OCI-LY7 (cell line): Measurements from ENCODE around the gene MSANTD2. TPM values are rescaled to one million over a fixed set of nuclear protein-coding genes. Genes with fewer than 3 reads are reported as not detected.
A peak's percentile ranks its signal among the peaks of the same experiment; 100 is the strongest.

ENCODE experiments used
- BruUV-seq: library from RNA; stranded (reverse); fragments of 400-500 nt; replicated peaks from 2 replicates; lab custom pipeline; 2021; lab: Mats Ljungman, UMichigan
- CTCF ChIA-PET: fragments of 300-600 bp; sonication (Branson Sonifier 250); formaldehyde crosslinking; loops from one replicate; lab custom pipeline; 2022; ENCODE audit warnings: antibody characterized with exemption; ENCODE audit not compliant: unreplicated experiment; lab: Charles Lee
- POLR2A ChIA-PET: fragments of 300-600 bp; sonication (Branson Sonifier 250); formaldehyde crosslinking; loops from one replicate; lab custom pipeline; 2022; ENCODE audit warnings: antibody characterized with exemption; lab: Charles Lee
- DNase-seq: peaks from one replicate; pipeline ENCODE4 v3.0.0-alpha.2; 2015; ENCODE audit warnings: low spot score
- H2AFZ ChIP-seq: fragments of 200-600 bp; sonication (generic), shearing (Covaris generic); 2 replicates; pipeline ENCODE4 v1.6.1; 2014; ENCODE audit warnings: mild to moderate bottlenecking, antibody characterized with exemption, low read length, moderate library complexity
- H3K27ac ChIP-seq: fragments of 200-600 bp; sonication (generic); 2 replicates; pipeline ENCODE4 v1.5.1; 2014; ENCODE audit warnings: mixed run types, low read depth, mild to moderate bottlenecking, moderate library complexity, low read length, inconsistent platforms; ENCODE audit not compliant: poor library complexity, severe bottlenecking
- H3K36me3 ChIP-seq: fragments of 200-600 bp; sonication (generic); 2 replicates; pipeline ENCODE4 v1.6.1; 2014; ENCODE audit warnings: mild to moderate bottlenecking, antibody characterized with exemption, low read length, moderate library complexity, mixed read lengths; ENCODE audit not compliant: insufficient read depth
- H3K4me1 ChIP-seq: fragments of 200-600 bp; sonication (generic); 2 replicates; pipeline ENCODE4 v1.5.1; 2014; ENCODE audit warnings: mild to moderate bottlenecking, low read length; ENCODE audit not compliant: insufficient read depth, poor library complexity, severe bottlenecking
- H3K4me2 ChIP-seq: fragments of 200-600 bp; sonication (generic); 2 replicates; pipeline ENCODE4 v1.6.1; 2014; ENCODE audit warnings: mild to moderate bottlenecking, low read length
- H3K4me3 ChIP-seq: fragments of 200-600 bp; sonication (generic); 2 replicates; pipeline ENCODE4 v1.5.1; 2014; ENCODE audit warnings: mild to moderate bottlenecking, low read depth, low read length; ENCODE audit not compliant: poor library complexity, severe bottlenecking
- H3K79me2 ChIP-seq: fragments of 200-600 bp; sonication (generic); 2 replicates; pipeline ENCODE4 v1.6.1; 2016; ENCODE audit warnings: low read depth, mild to moderate bottlenecking, low read length, moderate library complexity, mixed read lengths; ENCODE audit not compliant: insufficient read depth
- H3K9me2 ChIP-seq: fragments of 200-600 bp; sonication (generic); 2 replicates; pipeline ENCODE4 v1.6.1; 2016; ENCODE audit warnings: mild to moderate bottlenecking, low read length, mixed read lengths; ENCODE audit not compliant: insufficient read depth
- H3K9me3 ChIP-seq: fragments of 200-600 bp; sonication (generic); 2 replicates; pipeline ENCODE4 v1.6.1; 2014; ENCODE audit warnings: mild to moderate bottlenecking, mixed run types, low read length, mixed read lengths
- H4K20me1 ChIP-seq: fragments of 200-600 bp; sonication (generic); 2 replicates; pipeline ENCODE4 v1.6.1; 2014; ENCODE audit warnings: mild to moderate bottlenecking, antibody characterized with exemption, low read length, moderate library complexity, mixed read lengths; ENCODE audit not compliant: insufficient read depth
- EZH2phosphoT487 ChIP-seq: fragments of 200-600 bp; sonication (generic); IDR thresholded peaks from 2 replicates; pipeline ENCODE4 v1.6.1; 2018; ENCODE audit warnings: low read depth, borderline replicate concordance, mild to moderate bottlenecking, mixed run types, antibody characterized with exemption, low read length, moderate library complexity, mixed read lengths
- intact Hi-C: fragments of 100-400 bp; cut with micrococcal nuclease; formaldehyde crosslinking; loops from one replicate; pipeline ENCODE4 v1.10.0; 2022; ENCODE audit not compliant: unreplicated experiment
- total RNA-seq, 2 experiments: library from RNA; depleted of rRNA in 1 of 2; stranded (reverse); fragments of >200 nt in 1 of 2; shearing (Covaris generic) in 1 of 2; gene quantifications; 2 replicates each; pipeline ENCODE4 v1.2.3, GENCODE V29; 2014 to 2022
- TF ChIP-seq, protein P1 (sequence below): fragments of 200-600 bp; sonication (generic); conservative IDR thresholded peaks from 2 replicates; pipeline ENCODE4 v1.5.1; 2014; ENCODE audit warnings: mild to moderate bottlenecking, antibody characterized with exemption, low read length, moderate library complexity, mixed read lengths

MSANTD2 gene
- total RNA-seq, 2 experiments from 2014 or later = 22.1 to 23.4 TPM

DNA sequence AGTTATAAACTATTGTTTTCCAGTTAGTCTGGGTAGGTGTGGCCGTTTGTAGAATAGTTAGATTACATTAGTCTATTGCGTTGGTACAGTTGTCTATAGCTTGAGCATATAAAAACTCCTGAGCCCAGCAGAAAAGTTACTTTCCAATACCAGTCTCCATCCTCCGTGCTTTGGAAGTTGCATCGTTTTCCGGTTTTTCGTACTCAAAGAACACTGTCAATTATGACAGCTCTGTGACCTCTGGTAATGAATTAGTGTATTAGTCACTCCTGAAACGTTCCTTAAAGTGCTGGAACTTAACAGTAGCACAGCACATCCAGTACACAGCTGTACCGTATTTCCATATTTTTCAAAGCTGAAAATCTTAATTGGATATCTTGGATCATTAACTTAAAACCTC, 808 bp upstream of the MSANTD2 start:
- ChIA-PET POLR2A (interaction anchor here (0.5 to 2.4 kb wide), 6 partner anchors 12 to 132 kb away, joined by 3 to 15 read pairs (median 4); no protein-coding TSS in a partner anchor), CTCF (interaction anchor here (1.2 kb wide), 1 partner anchor 170 kb away, joined by 3 read pairs; no protein-coding TSS in a partner anchor)
- Histone ChIP-seq H3K4me3 (peak overlapping the region; percentile 94), H3K9me3 (no peaks in the 10 kb centered on the region), H2AFZ (peak overlapping the region; percentile 96), H3K79me2 (peaks cover 35% of the 10 kb centered on the region; the same call in 1 of the 2 replicates), H3K4me2 (peak overlapping the region; percentile 89), H3K27ac (peak overlapping the region; percentile 83), H4K20me1 (peaks cover 6% of the 10 kb centered on the region), H3K36me3 (no peaks in the 10 kb centered on the region), H3K4me1 (peaks cover 37% of the 10 kb centered on the region), H3K9me2 (no peaks in the 10 kb centered on the region)
- intact Hi-C loops = loop anchor here (2.0 kb wide), 1 partner anchor 36 kb away; no protein-coding TSS in a partner anchor
- TSS peak; percentile 79 for BruUV-seq
- TF ChIP-seq, protein P1, sequence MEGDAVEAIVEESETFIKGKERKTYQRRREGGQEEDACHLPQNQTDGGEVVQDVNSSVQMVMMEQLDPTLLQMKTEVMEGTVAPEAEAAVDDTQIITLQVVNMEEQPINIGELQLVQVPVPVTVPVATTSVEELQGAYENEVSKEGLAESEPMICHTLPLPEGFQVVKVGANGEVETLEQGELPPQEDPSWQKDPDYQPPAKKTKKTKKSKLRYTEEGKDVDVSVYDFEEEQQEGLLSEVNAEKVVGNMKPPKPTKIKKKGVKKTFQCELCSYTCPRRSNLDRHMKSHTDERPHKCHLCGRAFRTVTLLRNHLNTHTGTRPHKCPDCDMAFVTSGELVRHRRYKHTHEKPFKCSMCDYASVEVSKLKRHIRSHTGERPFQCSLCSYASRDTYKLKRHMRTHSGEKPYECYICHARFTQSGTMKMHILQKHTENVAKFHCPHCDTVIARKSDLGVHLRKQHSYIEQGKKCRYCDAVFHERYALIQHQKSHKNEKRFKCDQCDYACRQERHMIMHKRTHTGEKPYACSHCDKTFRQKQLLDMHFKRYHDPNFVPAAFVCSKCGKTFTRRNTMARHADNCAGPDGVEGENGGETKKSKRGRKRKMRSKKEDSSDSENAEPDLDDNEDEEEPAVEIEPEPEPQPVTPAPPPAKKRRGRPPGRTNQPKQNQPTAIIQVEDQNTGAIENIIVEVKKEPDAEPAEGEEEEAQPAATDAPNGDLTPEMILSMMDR = no peak
- TF ChIP-seq EZH2phosphoT487 = no peak
- DNase-seq = no peak

DNA sequence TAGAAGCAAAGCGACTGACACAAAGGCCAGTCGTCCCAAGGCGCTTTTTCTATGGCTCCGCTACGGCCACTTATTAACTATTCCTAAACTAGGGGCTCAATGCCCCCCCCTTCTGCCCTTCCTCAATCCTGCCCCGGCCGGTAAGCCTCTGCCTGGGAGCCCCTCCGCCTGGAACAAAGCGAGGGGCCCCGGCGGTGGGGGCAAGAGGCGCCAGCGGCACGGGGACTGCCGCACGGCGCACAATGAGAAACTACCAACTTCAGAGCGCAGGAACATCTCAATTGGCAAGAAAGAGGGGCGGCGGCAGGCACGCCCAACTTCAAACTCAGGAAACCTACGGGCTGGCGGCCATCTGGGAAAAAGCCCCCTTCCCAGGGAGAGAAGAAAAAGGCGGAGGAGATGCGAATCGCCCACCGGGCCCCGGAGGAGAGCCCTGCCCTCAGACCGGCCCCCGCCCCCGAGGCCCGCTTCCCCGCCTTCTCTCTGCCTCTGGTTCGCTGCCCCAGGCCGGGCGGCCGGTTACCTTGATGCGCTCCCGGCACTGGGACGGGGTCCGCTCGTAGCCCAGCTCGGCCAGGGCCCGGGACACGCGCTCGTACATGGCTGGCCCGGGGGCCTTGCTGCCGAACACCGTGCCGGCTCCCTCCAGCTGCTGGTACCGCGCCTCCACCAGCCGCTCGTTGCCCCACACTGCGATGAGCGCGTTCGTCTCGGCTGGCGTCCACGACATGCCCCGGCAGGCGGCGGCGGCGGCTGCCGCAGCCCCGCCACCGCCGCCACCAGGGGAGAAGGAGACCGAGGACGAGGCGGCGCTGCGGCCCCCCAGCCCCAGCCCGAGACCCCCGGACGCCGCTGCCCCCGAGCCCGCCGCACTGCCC, 619 bp downstream of the MSANTD2 start:
- Histone ChIP-seq H3K79me2 (peaks cover 44% of the 10 kb centered on the region; the same call in 1 of the 2 replicates), H2AFZ (peak overlapping the region; percentile 96), H3K4me2 (peak overlapping the region; percentile 89), H4K20me1 (peaks cover 6% of the 10 kb centered on the region), H3K4me1 (peaks cover 37% of the 10 kb centered on the region), H3K36me3 (no peaks in the 10 kb centered on the region), H3K27ac (peak overlapping the region; percentile 83), H3K4me3 (peak overlapping the region; percentile 94), H3K9me2 (no peaks in the 10 kb centered on the region), H3K9me3 (no peaks in the 10 kb centered on the region)
- TF ChIP-seq EZH2phosphoT487 = no peak
- TF ChIP-seq, protein P1 = 0 out of 2 replicates have a peak, but pooled peaks have one; percentile 14
- BruUV-seq = no TSS peak
- intact Hi-C loops = loop anchor here (1.0 to 5.0 kb wide), 4 partner anchors 36 to 313 kb away; partner anchors contain the start of gene TMEM218
- peak; percentile 62 for DNase-seq
- POLR2A ChIA-PET = interaction anchor here (1.1 to 2.7 kb wide), 15 partner anchors 11 to 127 kb away, joined by 3 to 15 read pairs (median 5); partner anchors contain the start of genes SIAE and SPA17
- CTCF ChIA-PET = interaction anchor here (0.6 kb wide), 2 partner anchors 82 to 395 kb away, joined by 3 read pairs; no protein-coding TSS in a partner anchor
